Neural cell (in vitro differentiated cells): ENCODE measurements around the gene AP1S3. TPM values are rescaled to one million over a fixed set of nuclear protein-coding genes. Genes with fewer than 3 reads are reported as not detected.

ENCODE experiments used
- H2AFZ ChIP-seq: fragments of 200-600, 300-800 bp; sonication (generic), shearing (Covaris generic); 2 replicates; pipeline ENCODE4 v1.6.0; 2014; ENCODE audit warnings: low read depth, mild to moderate bottlenecking, antibody characterized with exemption, low read length, moderate library complexity
- H3F3A ChIP-seq: fragments of 200-600 bp; shearing (Covaris generic); 2 replicates; pipeline ENCODE4 v1.6.1; 2016; ENCODE audit warnings: mild to moderate bottlenecking, moderate library complexity, mixed read lengths, antibody characterized with exemption, low read length; ENCODE audit not compliant: insufficient read depth, poor library complexity, severe bottlenecking
- H3K27ac ChIP-seq: fragments of 200-600, 300-800 bp; sonication (generic), shearing (Covaris generic); 2 replicates; pipeline ENCODE4 v1.5.1; 2014; ENCODE audit warnings: mild to moderate bottlenecking, low read length, moderate library complexity
- H3K27me3 ChIP-seq: fragments of 300-800, 200-600 bp; sonication (generic), shearing (Covaris generic); 2 replicates; pipeline ENCODE4 v1.6.0; 2014; ENCODE audit warnings: mild to moderate bottlenecking, low read depth, low read length, moderate library complexity; ENCODE audit not compliant: insufficient read depth
- H3K36me3 ChIP-seq: fragments of 300-800, 200-600 bp; sonication (generic), shearing (Covaris generic); 2 replicates; pipeline ENCODE4 v1.5.1; 2014; ENCODE audit warnings: mild to moderate bottlenecking, antibody characterized with exemption, low read length, moderate library complexity; ENCODE audit not compliant: insufficient read depth
- H3K4me2 ChIP-seq: fragments of 300-800, 200-600 bp; sonication (generic), shearing (Covaris generic); 2 replicates; pipeline ENCODE4 v1.6.0; 2014; ENCODE audit warnings: mild to moderate bottlenecking, low read length
- H3K4me3 ChIP-seq: fragments of 300-800, 200-600 bp; sonication (generic), shearing (Covaris generic); 2 replicates; pipeline ENCODE4 v1.5.1; 2014; ENCODE audit warnings: mild to moderate bottlenecking, low read length, moderate library complexity
- H3K79me2 ChIP-seq: fragments of 200-600 bp; shearing (Covaris generic); replicated peaks from 2 replicates; pipeline ENCODE4 v1.6.0; 2014; ENCODE audit warnings: mild to moderate bottlenecking, low read length, moderate library complexity; ENCODE audit not compliant: insufficient read depth
- H3K9ac ChIP-seq: fragments of 300-800, 200-600 bp; sonication (generic), shearing (Covaris generic); 2 replicates; pipeline ENCODE4 v1.6.1; 2016; ENCODE audit warnings: mild to moderate bottlenecking, low read length, mixed read lengths
- H3K9me2 ChIP-seq: fragments of 200-600 bp; shearing (Covaris generic); 2 replicates; pipeline ENCODE4 v1.6.1; 2016; ENCODE audit warnings: mild to moderate bottlenecking, low read length, mixed read lengths; ENCODE audit not compliant: insufficient read depth
- H3K9me3 ChIP-seq: fragments of 200-600, 300-800 bp; sonication (generic), shearing (Covaris generic); 2 replicates; pipeline ENCODE4 v1.6.1; 2016; ENCODE audit warnings: mild to moderate bottlenecking, mixed run types, low read length, moderate library complexity, mixed read lengths
- H4K20me1 ChIP-seq: fragments of 200-600 bp; shearing (Covaris generic); 2 replicates; pipeline ENCODE4 v1.6.1; 2016; ENCODE audit warnings: mild to moderate bottlenecking, mixed run types; ENCODE audit not compliant: insufficient read depth
- CTCF ChIP-seq: fragments of 450-650 bp; IDR thresholded peaks from 2 replicates; pipeline ENCODE4 v1.5.1; 2014; ENCODE audit warnings: antibody characterized with exemption, mild to moderate bottlenecking, moderate library complexity; ENCODE audit not compliant: poor library complexity, severe bottlenecking
- EP300 ChIP-seq: fragments of 450-650 bp; conservative IDR thresholded peaks from 2 replicates; pipeline ENCODE4 v1.6.1; 2014; ENCODE audit warnings: antibody characterized with exemption, mild to moderate bottlenecking, moderate library complexity; ENCODE audit not compliant: poor library complexity, severe bottlenecking
- EZH2 ChIP-seq: fragments of 200-600, 300-800 bp; shearing (Covaris generic), sonication (generic); IDR thresholded peaks from 2 replicates; pipeline ENCODE4 v1.6.1; 2014; ENCODE audit warnings: antibody characterized with exemption, low read length, borderline replicate concordance, mild to moderate bottlenecking; ENCODE audit not compliant: insufficient read depth, poor library complexity, severe bottlenecking
- MXI1 ChIP-seq: fragments of 450-650 bp; conservative IDR thresholded peaks from 2 replicates; pipeline ENCODE4 v1.6.1; 2014; ENCODE audit warnings: antibody characterized with exemption, mild to moderate bottlenecking; ENCODE audit not compliant: poor library complexity, severe bottlenecking
- POLR2AphosphoS5 ChIP-seq: IDR thresholded peaks from 2 replicates; pipeline ENCODE4 v1.6.1; 2012
- RAD21 ChIP-seq: fragments of 450-650 bp; conservative IDR thresholded peaks from 2 replicates; pipeline ENCODE4 v1.6.1; 2014; ENCODE audit warnings: antibody characterized with exemption, mild to moderate bottlenecking, moderate library complexity
- REST ChIP-seq: IDR thresholded peaks from 2 replicates; pipeline ENCODE4 v1.6.1; 2012; ENCODE audit warnings: borderline replicate concordance
- SMC3 ChIP-seq: fragments of 450-650 bp; conservative IDR thresholded peaks from 2 replicates; pipeline ENCODE4 v1.6.1; 2014; ENCODE audit warnings: antibody characterized with exemption, mild to moderate bottlenecking, moderate library complexity; ENCODE audit not compliant: poor library complexity
- TAF1 ChIP-seq: IDR thresholded peaks from 2 replicates; pipeline ENCODE4 v1.6.1; 2012; ENCODE audit warnings: low read depth
- polyA plus RNA-seq: library from polyadenylated mRNA; depleted of rRNA; stranded (reverse); fragments of >200 nt; gene quantifications from 2 replicates; pipeline ENCODE4 v1.2.3, GENCODE V29; 2014

Gene AP1S3
- polyA plus RNA-seq, 1 donor from 2014 or later = 2.7 TPM

- H3K27me3 ChIP-seq = no peaks in the 10 kb centered on the region
- peaks cover 4% of the 10 kb centered on the region for H3K36me3 ChIP-seq
- H3K4me2 ChIP-seq = no peak overlapping the region
- no peaks in the 10 kb centered on the region for H3K9me2 ChIP-seq
- no peak overlapping the region for H3K27ac ChIP-seq
- H3K4me3 ChIP-seq = no peak overlapping the region
- H3K9me3 ChIP-seq = no peaks in the 10 kb centered on the region
- TF ChIP-seq TAF1 (no peak), REST (no peak), EZH2 (no peak), CTCF (no peak), POLR2AphosphoS5 (no peak), SMC3 (no peak), RAD21 (no peak), EP300 (no peak), MXI1 (no peak)
- H2AFZ ChIP-seq = no peak overlapping the region
- no peaks in the 10 kb centered on the region for H4K20me1 ChIP-seq
- no peaks in the 10 kb centered on the region for H3F3A ChIP-seq
- no peaks in the 10 kb centered on the region for H3K79me2 ChIP-seq
- H3K9ac ChIP-seq = no peak overlapping the region
Observed at GRCh38 chr2:223865907-223866508, 28.6 kb upstream of the AP1S3 start.

GRCh38 chr2:223865124-223865523, 27.7 kb upstream of the AP1S3 start:
- Histone ChIP-seq H3K9me3 (no peaks in the 10 kb centered on the region), H3K79me2 (no peaks in the 10 kb centered on the region), H3K9ac (no peak overlapping the region), H2AFZ (no peak overlapping the region), H3F3A (no peaks in the 10 kb centered on the region), H3K9me2 (no peaks in the 10 kb centered on the region), H3K27ac (no peak overlapping the region), H3K36me3 (no peaks in the 10 kb centered on the region), H3K4me3 (no peak overlapping the region), H3K27me3 (no peaks in the 10 kb centered on the region), H3K4me2 (no peak overlapping the region), H4K20me1 (no peaks in the 10 kb centered on the region)
- TF ChIP-seq POLR2AphosphoS5 (no peak), EZH2 (no peak), EP300 (no peak), RAD21 (no peak), CTCF (no peak), MXI1 (no peak), TAF1 (no peak), SMC3 (no peak), REST (no peak)
